Thyroid gland (tissue), 4 donors: ENCODE results near the gene PAWR.

ENCODE experiments used
- POLR2A ChIP-seq, 2 donors: fragments of 450-650 bp; IDR thresholded peaks; one replicate each; pipeline ENCODE4 v1.6.1; 2017; ENCODE audit warnings: antibody characterized with exemption in 2 of 2, mild to moderate bottlenecking in 2 of 2, moderate library complexity in 1 of 2
- TF ChIP-seq, protein P1 (sequence below), 6 experiments: fragments of 200-600 bp in 3 of 6; fragments of 450-650 bp in 3 of 6; sonication (generic) in 3 of 6; IDR thresholded peaks; one replicate each; pipeline ENCODE4 v1.5.1; 2016 to 2019; ENCODE audit warnings: antibody characterized with exemption in 6 of 6, mild to moderate bottlenecking in 2 of 6, inconsistent platforms in 1 of 6, moderate library complexity in 1 of 6

DNA sequence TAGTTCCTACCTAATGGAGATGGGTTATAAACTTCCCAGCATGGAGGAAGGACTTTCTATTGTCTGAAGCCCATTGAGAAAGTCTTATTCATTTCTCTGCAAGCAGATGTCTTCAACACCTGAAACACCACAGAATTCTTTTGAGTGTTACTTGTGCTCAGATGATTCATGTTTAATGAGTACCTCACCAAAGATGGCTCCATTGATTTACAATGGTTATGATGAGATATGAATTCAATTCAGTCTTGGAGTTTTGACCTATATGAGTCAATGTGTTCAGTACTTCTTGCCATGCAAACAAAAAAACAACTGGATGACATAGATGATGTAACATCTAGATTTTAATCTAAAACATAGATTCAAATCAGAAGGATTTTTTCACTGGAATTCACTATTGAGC lies 15.4 kb upstream of the PAWR start:
- TF ChIP-seq, protein P1, sequence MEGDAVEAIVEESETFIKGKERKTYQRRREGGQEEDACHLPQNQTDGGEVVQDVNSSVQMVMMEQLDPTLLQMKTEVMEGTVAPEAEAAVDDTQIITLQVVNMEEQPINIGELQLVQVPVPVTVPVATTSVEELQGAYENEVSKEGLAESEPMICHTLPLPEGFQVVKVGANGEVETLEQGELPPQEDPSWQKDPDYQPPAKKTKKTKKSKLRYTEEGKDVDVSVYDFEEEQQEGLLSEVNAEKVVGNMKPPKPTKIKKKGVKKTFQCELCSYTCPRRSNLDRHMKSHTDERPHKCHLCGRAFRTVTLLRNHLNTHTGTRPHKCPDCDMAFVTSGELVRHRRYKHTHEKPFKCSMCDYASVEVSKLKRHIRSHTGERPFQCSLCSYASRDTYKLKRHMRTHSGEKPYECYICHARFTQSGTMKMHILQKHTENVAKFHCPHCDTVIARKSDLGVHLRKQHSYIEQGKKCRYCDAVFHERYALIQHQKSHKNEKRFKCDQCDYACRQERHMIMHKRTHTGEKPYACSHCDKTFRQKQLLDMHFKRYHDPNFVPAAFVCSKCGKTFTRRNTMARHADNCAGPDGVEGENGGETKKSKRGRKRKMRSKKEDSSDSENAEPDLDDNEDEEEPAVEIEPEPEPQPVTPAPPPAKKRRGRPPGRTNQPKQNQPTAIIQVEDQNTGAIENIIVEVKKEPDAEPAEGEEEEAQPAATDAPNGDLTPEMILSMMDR (IDR thresholded peaks at IDR 0.05) = no peak
- TF ChIP-seq POLR2A (IDR thresholded peaks at IDR 0.05) = no peak
